ENCODE data around the gene OTOP3.
A peak's percentile ranks its signal among the peaks of the same experiment; 100 is the strongest.
"Not testable (repeated sequence)": the region's sequence is repeated elsewhere in the genome, so short reads cannot be mapped to it uniquely, and the experiment has no call there.

OTOP3 gene

GRCh38 chr17:74957935-74958740 is 22.4 kb downstream of the OTOP3 start:
- no peak overlapping the region for H3K4me3 Mint-ChIP-seq
- peaks cover 5% of the 10 kb centered on the region for H3K4me1 Mint-ChIP-seq (ENCODE audit: low read depth)
- H3K9me3 Mint-ChIP-seq, result no peaks in the 10 kb centered on the region
- H3K36me3 Mint-ChIP-seq (ENCODE audit: low read depth), result no peaks in the 10 kb centered on the region
- H3K27me3 Mint-ChIP-seq, result no peaks in the 10 kb centered on the region
- no peak overlapping the region for H3K27ac Mint-ChIP-seq
- DNase-seq, result peak; percentile 89

DNA sequence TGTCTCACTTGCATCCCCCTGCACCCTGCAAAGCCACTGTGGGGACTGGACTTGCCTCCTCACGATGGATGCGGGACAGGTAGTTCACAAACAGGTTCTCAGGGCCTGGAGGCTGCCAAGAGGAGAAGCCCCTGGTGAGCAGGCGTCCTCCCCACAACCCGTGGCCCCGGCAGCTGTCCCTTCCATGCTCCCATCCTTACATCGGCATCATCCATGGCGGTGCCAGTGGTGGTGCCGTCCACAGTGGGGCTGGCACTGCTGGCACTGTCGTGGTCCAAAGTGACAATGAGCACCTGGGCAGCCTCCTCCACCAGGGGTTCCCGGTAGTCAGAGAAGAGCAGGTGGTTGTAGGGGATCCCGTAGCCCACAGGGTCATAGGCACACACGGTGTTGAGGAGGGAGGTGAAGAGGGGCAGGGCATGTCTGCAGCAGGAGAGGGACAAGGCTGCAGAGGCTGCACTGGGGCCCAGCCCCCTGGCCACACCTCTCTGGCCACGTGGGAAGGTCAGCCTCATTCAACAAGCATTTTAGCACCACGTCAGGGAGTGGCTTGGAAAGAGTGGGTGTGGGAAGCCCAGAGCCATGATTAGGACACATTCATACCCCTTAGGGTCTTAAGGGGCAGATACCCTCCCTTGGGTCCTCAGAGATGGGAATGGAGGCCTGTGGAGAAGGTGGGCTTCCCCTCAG is 24.3 kb downstream of the OTOP3 start:
- Mint-ChIP-seq H3K27ac (no peak overlapping the region), H3K4me1 (ENCODE audit: low read depth) (peaks cover 5% of the 10 kb centered on the region), H3K36me3 (ENCODE audit: low read depth) (no peaks in the 10 kb centered on the region)

DNA sequence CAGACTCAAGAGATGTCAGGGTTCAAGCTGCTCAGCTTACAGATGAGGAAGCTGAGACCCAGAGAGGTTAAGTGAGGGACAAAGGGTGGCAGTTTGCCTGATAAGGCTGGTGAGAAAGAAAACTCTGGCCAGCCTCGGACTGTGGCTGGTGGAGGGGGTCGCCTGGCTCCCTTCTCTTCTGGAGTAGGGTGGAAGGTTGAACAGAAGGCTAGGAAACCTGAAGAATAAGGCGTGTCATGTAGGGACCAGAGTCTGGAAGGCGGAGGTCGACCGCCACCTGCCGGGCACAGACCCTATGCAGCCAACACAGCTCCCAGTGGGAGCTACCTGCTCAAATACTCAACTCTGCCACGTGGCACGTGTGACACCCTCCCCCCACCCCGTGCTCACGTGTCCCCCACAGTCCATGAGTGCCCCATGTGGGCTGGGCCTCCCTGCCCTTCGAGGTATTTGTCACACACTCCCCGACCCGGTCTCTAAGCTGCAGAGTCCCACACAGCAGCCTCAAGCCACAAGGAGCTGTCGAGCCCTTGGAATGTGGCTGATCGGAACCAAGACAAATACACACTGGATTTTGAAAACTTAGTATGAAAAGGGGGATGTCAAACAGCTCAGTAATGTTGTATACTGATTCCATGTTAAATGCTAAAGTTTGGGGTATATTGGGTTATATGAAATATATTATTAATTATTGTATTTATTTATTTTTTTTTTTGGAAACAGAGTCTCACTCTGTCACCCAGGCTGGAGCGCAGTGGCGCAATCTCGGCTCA is 25.1 kb downstream of the OTOP3 start:
- Mint-ChIP-seq H3K27ac (no peak overlapping the region), H3K27me3 (no peaks in the 10 kb centered on the region)

More for the DNA sequence above, 24.3 kb downstream of the OTOP3 start:
- no peak for DNase-seq
- no peak overlapping the region for H3K4me3 Mint-ChIP-seq
- no peaks in the 10 kb centered on the region for H3K9me3 Mint-ChIP-seq
- no peaks in the 10 kb centered on the region for H3K27me3 Mint-ChIP-seq

DNA sequence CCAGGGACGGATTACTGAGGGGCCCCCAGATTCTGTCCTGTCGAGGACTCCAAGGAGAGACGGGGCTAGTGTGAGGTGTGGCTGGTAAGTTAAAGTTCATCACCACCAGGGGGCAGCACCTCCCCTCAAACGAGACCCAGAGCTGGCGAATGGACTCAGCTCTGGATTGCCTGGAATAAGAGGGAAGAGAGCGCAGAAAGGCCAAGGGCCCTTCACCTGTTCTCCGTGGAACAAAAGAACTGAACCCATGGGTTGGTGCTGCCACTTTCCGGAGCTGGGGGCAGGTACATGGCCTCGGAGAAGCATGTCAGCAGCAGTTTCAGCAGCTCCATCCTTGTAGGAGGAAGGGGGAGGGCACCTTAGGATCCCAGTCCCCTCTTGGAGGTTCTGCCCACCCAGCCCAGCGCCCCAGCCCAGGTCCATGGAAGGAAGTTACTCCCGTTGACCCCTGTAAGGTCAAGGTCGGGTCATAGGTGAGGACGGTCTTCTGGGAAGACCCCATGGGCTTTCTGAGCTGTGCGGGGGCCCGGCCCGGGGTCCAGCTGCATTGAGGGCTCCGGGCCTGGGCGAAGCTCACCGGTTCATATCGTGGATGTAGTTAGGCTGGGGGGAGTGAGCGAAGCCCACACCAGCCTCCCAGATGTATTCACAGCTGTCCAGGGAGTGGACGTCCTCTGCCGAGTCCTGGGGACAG is 26.1 kb downstream of the OTOP3 start:
- Mint-ChIP-seq H3K36me3 (ENCODE audit: low read depth) (no peaks in the 10 kb centered on the region), H3K4me1 (ENCODE audit: low read depth) (peaks cover 5% of the 10 kb centered on the region), H3K27me3 (no peaks in the 10 kb centered on the region), H3K9me3 (no peaks in the 10 kb centered on the region), H3K4me3 (no peak overlapping the region), H3K27ac (no peak overlapping the region)
- peak; percentile 88 for DNase-seq

More for the DNA sequence above, 25.1 kb downstream of the OTOP3 start:
- peak; percentile 59 for DNase-seq
- no peak overlapping the region for H3K4me3 Mint-ChIP-seq
- no peaks in the 10 kb centered on the region for H3K9me3 Mint-ChIP-seq
- H3K4me1 Mint-ChIP-seq (ENCODE audit: low read depth), result peaks cover 5% of the 10 kb centered on the region
- no peaks in the 10 kb centered on the region for H3K36me3 Mint-ChIP-seq (ENCODE audit: low read depth)

DNA sequence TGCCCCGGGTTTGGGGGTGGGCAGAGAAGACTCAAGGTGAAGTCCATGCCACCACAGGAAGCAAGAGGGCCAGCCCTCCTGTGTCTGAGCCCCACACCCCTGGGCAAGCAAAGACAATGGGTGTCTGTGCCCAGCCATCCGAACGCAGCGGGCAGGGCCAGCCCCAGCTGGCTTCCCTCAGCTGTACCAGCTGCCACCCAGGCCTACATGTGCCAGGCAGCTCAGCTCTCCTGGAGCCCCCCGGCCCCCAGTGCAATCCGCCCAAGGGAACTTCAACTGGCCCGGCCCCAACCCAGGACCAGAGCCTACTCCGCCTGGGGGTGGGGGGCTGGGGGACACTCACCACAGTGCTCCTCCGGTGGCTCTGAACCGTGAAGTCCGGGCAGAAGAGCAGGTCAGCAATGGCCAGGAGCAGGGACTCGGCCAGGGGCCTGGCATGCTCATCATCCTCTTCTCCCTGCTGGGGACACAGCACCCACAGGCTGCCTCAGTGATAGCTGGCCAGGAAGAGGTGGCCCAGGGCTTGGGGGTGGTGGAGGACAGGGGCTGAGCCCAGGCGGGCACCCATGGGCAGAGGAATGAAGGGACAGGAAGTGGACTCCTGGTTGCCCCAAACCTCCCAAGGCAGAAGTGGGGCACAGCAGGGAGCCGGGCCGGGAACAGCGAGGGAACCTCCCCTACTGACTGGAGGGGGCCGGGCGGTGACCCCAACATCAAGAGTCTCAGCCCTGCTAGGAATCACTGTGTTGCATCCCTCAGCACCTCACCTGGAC is 27.1 kb downstream of the OTOP3 start:
- Mint-ChIP-seq H3K36me3 (ENCODE audit: low read depth) (no peaks in the 10 kb centered on the region), H3K4me1 (ENCODE audit: low read depth) (peaks cover 5% of the 10 kb centered on the region), H3K9me3 (no peaks in the 10 kb centered on the region), H3K4me3 (no peak overlapping the region), H3K27ac (no peak overlapping the region), H3K27me3 (no peaks in the 10 kb centered on the region)
- DNase-seq, result no peak

DNA sequence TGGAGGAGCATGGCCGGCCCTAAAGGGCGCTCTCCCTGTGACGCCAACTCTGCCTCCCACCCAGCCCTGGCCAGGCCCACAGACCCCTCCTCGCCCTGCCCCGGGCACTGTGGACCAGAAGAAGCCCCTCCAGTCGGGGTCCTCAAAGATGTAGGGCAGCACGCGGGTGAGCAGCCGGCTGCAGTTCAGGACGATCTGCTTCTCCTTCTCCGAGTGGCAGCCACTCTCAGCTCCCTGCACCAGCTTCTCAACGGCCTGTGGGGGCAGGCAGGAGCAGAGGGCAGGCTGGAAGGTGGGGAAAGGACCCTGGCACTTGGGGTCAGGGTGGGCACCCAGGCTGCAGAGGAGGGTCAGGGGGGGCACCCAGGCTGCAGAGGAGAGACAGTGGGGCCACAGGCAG is 28.0 kb downstream of the OTOP3 start:
- no peaks in the 10 kb centered on the region for H3K36me3 Mint-ChIP-seq (ENCODE audit: low read depth)
- no peak overlapping the region for H3K27ac Mint-ChIP-seq
- H3K4me1 Mint-ChIP-seq (ENCODE audit: low read depth), result peaks cover 5% of the 10 kb centered on the region
- no peak for DNase-seq
- no peak overlapping the region for H3K4me3 Mint-ChIP-seq
- no peaks in the 10 kb centered on the region for H3K9me3 Mint-ChIP-seq
- H3K27me3 Mint-ChIP-seq, result no peaks in the 10 kb centered on the region

- peaks cover 5% of the 10 kb centered on the region for H3K4me1 Mint-ChIP-seq (ENCODE audit: low read depth)
- H3K27ac Mint-ChIP-seq, result no peak overlapping the region
- H3K9me3 Mint-ChIP-seq, result no peaks in the 10 kb centered on the region
- no peak overlapping the region for H3K4me3 Mint-ChIP-seq
- DNase-seq, result no peak
- H3K36me3 Mint-ChIP-seq (ENCODE audit: low read depth), result no peaks in the 10 kb centered on the region
- no peaks in the 10 kb centered on the region for H3K27me3 Mint-ChIP-seq
These were observed 28.6 kb downstream of the OTOP3 start for GRCh38 chr17:74964246-74964761.

DNA sequence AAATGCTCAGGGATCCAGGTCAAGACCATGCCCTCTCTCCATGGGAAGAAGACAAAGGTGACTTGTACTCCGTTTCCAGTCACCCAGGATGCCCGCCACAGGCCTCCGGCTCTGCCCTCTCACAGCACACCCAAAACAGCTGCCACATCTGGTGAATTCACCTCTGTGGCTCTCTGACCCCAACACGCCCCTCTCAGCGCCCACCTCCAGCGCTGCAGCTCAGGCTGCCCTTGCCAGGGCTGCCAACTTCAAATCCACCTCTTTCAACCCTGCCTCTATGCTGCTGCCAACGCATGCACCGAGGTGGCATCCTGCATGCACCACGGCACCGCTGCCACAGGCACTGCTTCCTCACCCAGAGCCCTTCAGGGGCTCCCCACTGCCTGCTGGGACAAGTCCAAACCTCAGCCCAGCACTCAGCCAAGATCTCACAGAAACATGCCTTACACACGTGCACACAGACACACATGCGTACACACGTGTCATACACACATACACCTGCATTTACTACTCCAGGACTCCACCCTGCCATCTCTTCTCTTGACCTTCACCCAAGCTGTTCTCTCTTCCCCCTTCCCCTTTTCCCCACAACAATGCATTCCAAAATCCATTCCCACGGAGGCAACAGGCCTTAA is 29.4 kb downstream of the OTOP3 start:
- Mint-ChIP-seq H3K4me1 (ENCODE audit: low read depth) (peaks cover 5% of the 10 kb centered on the region), H3K4me3 (no peak overlapping the region), H3K27ac (no peak overlapping the region), H3K27me3 (no peaks in the 10 kb centered on the region), H3K36me3 (ENCODE audit: low read depth) (no peaks in the 10 kb centered on the region), H3K9me3 (no peaks in the 10 kb centered on the region)
- DNase-seq, result no peak

DNA sequence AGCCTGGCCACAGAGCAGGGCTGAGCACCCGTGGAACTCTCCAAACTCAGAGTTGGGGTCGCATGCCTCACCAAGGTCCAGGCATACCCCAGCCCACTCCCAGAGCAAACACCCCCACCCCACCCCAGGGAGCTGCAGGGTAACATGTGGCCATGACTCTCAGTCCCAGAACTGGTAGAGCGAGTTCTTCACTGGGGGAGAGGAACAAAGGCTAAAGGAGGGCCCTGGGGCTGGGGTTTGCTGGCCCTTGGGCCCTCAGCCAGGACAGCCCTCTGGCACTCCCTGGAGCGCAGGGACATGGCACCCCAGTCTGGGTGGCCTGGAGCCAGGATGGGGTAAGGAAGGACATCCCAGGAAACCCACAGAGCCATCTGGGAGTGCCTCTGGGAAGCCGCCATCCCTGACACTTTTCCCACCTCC is 32.7 kb downstream of the OTOP3 start:
- no peaks in the 10 kb centered on the region for H3K9me3 Mint-ChIP-seq
- peaks cover 9% of the 10 kb centered on the region for H3K4me1 Mint-ChIP-seq (ENCODE audit: low read depth)
- DNase-seq, result no peak
- no peak overlapping the region for H3K27ac Mint-ChIP-seq
- H3K4me3 Mint-ChIP-seq, result no peak overlapping the region
- H3K36me3 Mint-ChIP-seq (ENCODE audit: low read depth), result no peaks in the 10 kb centered on the region
- peaks cover 7% of the 10 kb centered on the region for H3K27me3 Mint-ChIP-seq

- not testable (repeated sequence) for H3K27ac Mint-ChIP-seq; H3K36me3 Mint-ChIP-seq (ENCODE audit: low read depth); H3K4me1 Mint-ChIP-seq (ENCODE audit: low read depth); H3K4me3 Mint-ChIP-seq; DNase-seq; H3K9me3 Mint-ChIP-seq
- peaks cover 14% of the 10 kb centered on the region for H3K27me3 Mint-ChIP-seq
These were observed 33.8 kb downstream of the OTOP3 start for GRCh38 chr17:74969501-74969900.

DNA sequence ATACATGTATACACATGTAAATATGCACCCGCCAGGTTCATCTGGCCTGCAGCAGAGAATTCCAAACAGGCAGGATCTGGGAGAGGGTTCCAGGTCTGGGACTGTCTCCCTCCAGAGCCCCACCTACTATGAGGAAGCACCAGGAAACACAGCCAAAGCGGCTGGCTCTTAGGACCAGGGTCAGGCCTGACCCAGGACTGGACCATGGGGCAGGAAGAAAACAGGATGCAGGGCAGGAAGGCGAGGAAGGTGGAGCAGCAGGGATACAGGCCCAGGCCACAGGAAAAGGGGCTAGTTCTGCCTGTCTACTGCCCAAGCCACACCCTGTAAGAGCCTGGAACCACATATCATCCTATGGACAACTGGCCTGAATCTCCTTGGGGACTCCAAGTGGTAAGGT is 34.7 kb downstream of the OTOP3 start:
- no peaks in the 10 kb centered on the region for H3K36me3 Mint-ChIP-seq (ENCODE audit: low read depth)
- H3K27ac Mint-ChIP-seq, result no peak overlapping the region
- no peaks in the 10 kb centered on the region for H3K9me3 Mint-ChIP-seq

GRCh38 chr17:74971069-74971841 is 35.6 kb downstream of the OTOP3 start:
- Mint-ChIP-seq H3K27me3 (peaks cover 18% of the 10 kb centered on the region), H3K36me3 (ENCODE audit: low read depth) (no peaks in the 10 kb centered on the region), H3K4me3 (peak overlapping the region; percentile 67), H3K9me3 (no peaks in the 10 kb centered on the region), H3K27ac (no peak overlapping the region), H3K4me1 (ENCODE audit: low read depth) (peaks cover 9% of the 10 kb centered on the region)
- no peak for DNase-seq

More for the DNA sequence above, 34.7 kb downstream of the OTOP3 start:
- Mint-ChIP-seq H3K4me3 (no peak overlapping the region), H3K27me3 (peaks cover 18% of the 10 kb centered on the region), H3K4me1 (ENCODE audit: low read depth) (peaks cover 9% of the 10 kb centered on the region)
- no peak for DNase-seq

DNA sequence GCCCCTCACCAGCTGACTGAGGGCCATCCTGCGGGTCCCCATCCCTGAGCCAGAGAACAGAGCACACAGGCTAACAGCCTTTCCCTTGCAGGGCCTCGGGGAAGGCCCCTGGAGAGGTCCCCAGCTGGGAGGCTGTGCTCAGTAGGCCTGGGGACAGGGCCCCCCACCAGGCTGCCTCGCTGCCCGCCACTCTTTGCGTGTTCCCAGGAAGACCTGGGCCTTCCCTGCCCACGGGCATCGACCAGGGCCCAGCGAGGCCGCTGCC is 36.1 kb downstream of the OTOP3 start:
- Mint-ChIP-seq H3K4me1 (ENCODE audit: low read depth) (peaks cover 9% of the 10 kb centered on the region), H3K36me3 (ENCODE audit: low read depth) (no peaks in the 10 kb centered on the region), H3K9me3 (no peaks in the 10 kb centered on the region), H3K27ac (no peak overlapping the region), H3K27me3 (peaks cover 18% of the 10 kb centered on the region), H3K4me3 (peak overlapping the region; percentile 67)
- DNase-seq, result no peak

Data from activated T-cell treated with anti-CD3 and anti-CD28 coated beads, Interleukin-2, amount 50 U/mL, for 24 hours (primary cell).